Skeletal muscle satellite cell (primary cell): ENCODE results near the gene SH3GL3.

ENCODE experiments used
- H3K27me3 ChIP-seq: 2 replicates; pipeline ENCODE4 v1.7.0; 2013; ENCODE audit warnings: low read length; ENCODE audit not compliant: control insufficient read depth, insufficient read depth
- H3K36me3 ChIP-seq: 2 replicates; pipeline ENCODE4 v1.7.0; 2013; ENCODE audit warnings: mild to moderate bottlenecking, control low read depth, low read length; ENCODE audit not compliant: insufficient read depth
- H3K4me1 ChIP-seq: 2 replicates; pipeline ENCODE4 v1.7.0; 2013; ENCODE audit warnings: low read length; ENCODE audit not compliant: control insufficient read depth, insufficient read depth
- H3K4me2 ChIP-seq: 2 replicates; pipeline ENCODE4 v1.7.0; 2013; ENCODE audit warnings: mild to moderate bottlenecking, low read length
- H3K4me3 ChIP-seq: 2 replicates; pipeline ENCODE4 v1.7.0; 2013; ENCODE audit warnings: low read length
- H3K9ac ChIP-seq: 2 replicates; pipeline ENCODE4 v1.7.0; 2013; ENCODE audit warnings: mild to moderate bottlenecking, low read depth, low read length, moderate library complexity
- H3K9me3 ChIP-seq: replicated peaks from 2 replicates; pipeline ENCODE4 v1.7.0; 2013; ENCODE audit warnings: mild to moderate bottlenecking, control low read depth, low read length

The SH3GL3 gene

GRCh38 chr15:83486363-83486762, 39.2 kb downstream of the SH3GL3 start:
- Histone ChIP-seq H3K27me3 (peaks cover 16% of the 10 kb centered on the region), H3K9me3 (no peaks in the 10 kb centered on the region), H3K4me2 (no peak overlapping the region), H3K9ac (no peak overlapping the region), H3K4me3 (no peak overlapping the region), H3K4me1 (no peaks in the 10 kb centered on the region), H3K36me3 (no peaks in the 10 kb centered on the region)

- Histone ChIP-seq H3K4me2 (no peak overlapping the region), H3K4me1 (no peaks in the 10 kb centered on the region), H3K9me3 (no peaks in the 10 kb centered on the region), H3K4me3 (no peak overlapping the region), H3K9ac (no peak overlapping the region), H3K36me3 (no peaks in the 10 kb centered on the region), H3K27me3 (peaks cover 16% of the 10 kb centered on the region)
These were observed 40.4 kb downstream of the SH3GL3 start for GRCh38 chr15:83487519-83487918.

DNA sequence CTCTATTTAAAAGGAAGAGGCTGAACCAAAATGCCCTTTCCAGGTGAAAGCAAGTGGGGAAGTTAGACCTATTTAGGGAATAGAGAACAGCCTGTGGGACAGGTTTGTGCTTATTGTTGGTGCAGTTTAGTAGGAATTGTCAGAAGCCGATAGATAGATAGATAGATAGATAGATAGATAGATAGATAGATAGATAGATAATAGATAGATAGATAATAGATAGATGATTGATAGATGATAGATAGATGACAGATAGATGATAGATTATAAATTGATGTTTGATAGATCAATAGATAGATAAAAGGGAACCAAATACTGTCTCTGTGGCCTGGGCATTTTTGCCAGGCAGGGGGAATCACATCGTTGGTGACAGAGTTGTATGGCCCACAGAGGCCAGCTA, 42.5 kb downstream of the SH3GL3 start:
- Histone ChIP-seq H3K9me3 (no peaks in the 10 kb centered on the region), H3K27me3 (peaks cover 16% of the 10 kb centered on the region), H3K36me3 (no peaks in the 10 kb centered on the region), H3K4me3 (no peak overlapping the region), H3K4me1 (no peaks in the 10 kb centered on the region), H3K4me2 (no peak overlapping the region), H3K9ac (no peak overlapping the region)

DNA sequence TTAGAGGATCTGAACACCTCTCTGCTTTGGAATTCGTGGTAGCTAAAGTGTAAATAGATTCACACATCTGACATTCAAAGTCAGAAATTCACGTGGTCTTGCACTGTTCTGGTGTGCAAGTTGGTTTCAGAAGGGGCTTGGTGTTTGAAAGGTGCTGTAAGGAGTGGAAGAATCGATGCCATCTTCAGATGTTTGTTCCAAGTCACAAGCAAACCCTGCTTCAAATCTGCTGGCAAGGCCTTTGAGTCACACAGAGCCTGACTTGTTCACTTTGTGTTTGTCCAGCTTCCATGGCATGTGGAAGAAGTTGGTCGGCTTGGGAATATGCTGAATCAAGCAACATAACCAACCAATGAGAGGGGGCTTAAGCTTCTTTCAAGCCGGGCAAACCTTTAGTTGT, 44.3 kb downstream of the SH3GL3 start:
- Histone ChIP-seq H3K9me3 (no peaks in the 10 kb centered on the region), H3K4me2 (no peak overlapping the region), H3K4me1 (no peaks in the 10 kb centered on the region), H3K36me3 (no peaks in the 10 kb centered on the region), H3K9ac (no peak overlapping the region), H3K27me3 (peaks cover 16% of the 10 kb centered on the region), H3K4me3 (no peak overlapping the region)

- H3K4me1 ChIP-seq, result no peaks in the 10 kb centered on the region
- no peak overlapping the region for H3K4me3 ChIP-seq
- H3K4me2 ChIP-seq, result no peak overlapping the region
- no peak overlapping the region for H3K9ac ChIP-seq
- no peaks in the 10 kb centered on the region for H3K36me3 ChIP-seq
- H3K9me3 ChIP-seq, result no peaks in the 10 kb centered on the region
- no peaks in the 10 kb centered on the region for H3K27me3 ChIP-seq
These were observed 49.6 kb downstream of the SH3GL3 start for GRCh38 chr15:83496766-83497165.

DNA sequence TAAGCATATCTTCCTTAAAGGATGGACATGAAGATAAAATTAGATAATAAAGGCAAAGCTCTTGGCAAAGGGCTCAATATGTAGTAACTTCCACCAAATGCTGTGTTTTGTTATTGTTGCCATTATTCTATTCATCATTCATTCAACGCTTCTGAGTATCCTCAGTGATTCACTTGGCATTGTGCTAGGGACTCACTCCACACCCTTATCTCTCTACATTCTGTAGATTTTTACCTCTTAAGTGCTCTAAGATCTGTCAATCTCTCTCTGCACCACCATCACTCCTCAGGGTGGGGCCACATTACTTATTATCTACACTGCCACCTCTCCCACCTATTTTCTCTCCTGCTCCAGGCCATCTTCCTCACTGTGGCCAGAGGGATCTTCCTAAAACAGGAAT, 51.2 kb downstream of the SH3GL3 start:
- Histone ChIP-seq H3K9me3 (no peaks in the 10 kb centered on the region), H3K4me2 (no peak overlapping the region), H3K27me3 (no peaks in the 10 kb centered on the region), H3K4me1 (no peaks in the 10 kb centered on the region), H3K36me3 (no peaks in the 10 kb centered on the region), H3K9ac (no peak overlapping the region), H3K4me3 (no peak overlapping the region)

DNA sequence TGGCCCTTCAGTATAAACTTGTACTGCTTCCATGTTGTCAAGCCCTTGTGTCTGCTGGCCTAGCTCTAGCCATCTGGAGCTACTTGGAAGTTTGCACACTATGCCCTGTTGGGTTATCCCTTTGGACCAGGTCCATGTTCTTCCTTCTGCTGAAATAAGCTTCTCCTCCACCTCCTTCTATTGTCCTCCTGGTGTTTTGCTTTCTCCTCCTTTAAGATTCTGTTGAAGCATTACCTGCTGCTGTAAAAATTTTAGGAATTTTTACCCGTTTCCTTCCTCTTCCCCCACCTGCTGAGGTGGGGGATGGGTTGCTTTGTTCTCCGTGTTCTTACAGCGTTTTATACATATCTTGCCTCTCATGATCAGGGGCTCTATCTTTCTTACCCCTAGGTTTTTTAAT, 51.7 kb downstream of the SH3GL3 start:
- Histone ChIP-seq H3K4me3 (no peak overlapping the region), H3K4me1 (no peaks in the 10 kb centered on the region), H3K27me3 (no peaks in the 10 kb centered on the region)

GRCh38 chr15:83499476-83499875, 52.3 kb downstream of the SH3GL3 start:
- Histone ChIP-seq H3K9me3 (no peaks in the 10 kb centered on the region), H3K4me2 (no peak overlapping the region)

More for the DNA sequence above, 51.7 kb downstream of the SH3GL3 start:
- Histone ChIP-seq H3K36me3 (no peaks in the 10 kb centered on the region), H3K4me2 (no peak overlapping the region), H3K9ac (no peak overlapping the region), H3K9me3 (no peaks in the 10 kb centered on the region)

GRCh38 chr15:83503595-83504364, 56.6 kb downstream of the SH3GL3 start:
- Histone ChIP-seq H3K9me3 (no peaks in the 10 kb centered on the region), H3K9ac (no peak overlapping the region), H3K4me3 (no peak overlapping the region), H3K27me3 (no peaks in the 10 kb centered on the region), H3K4me2 (no peak overlapping the region), H3K36me3 (no peaks in the 10 kb centered on the region), H3K4me1 (no peaks in the 10 kb centered on the region)

More at GRCh38 chr15:83499476-83499875, 52.3 kb downstream of the SH3GL3 start:
- Histone ChIP-seq H3K4me3 (no peak overlapping the region), H3K4me1 (no peaks in the 10 kb centered on the region), H3K9ac (no peak overlapping the region), H3K27me3 (no peaks in the 10 kb centered on the region), H3K36me3 (no peaks in the 10 kb centered on the region)

DNA sequence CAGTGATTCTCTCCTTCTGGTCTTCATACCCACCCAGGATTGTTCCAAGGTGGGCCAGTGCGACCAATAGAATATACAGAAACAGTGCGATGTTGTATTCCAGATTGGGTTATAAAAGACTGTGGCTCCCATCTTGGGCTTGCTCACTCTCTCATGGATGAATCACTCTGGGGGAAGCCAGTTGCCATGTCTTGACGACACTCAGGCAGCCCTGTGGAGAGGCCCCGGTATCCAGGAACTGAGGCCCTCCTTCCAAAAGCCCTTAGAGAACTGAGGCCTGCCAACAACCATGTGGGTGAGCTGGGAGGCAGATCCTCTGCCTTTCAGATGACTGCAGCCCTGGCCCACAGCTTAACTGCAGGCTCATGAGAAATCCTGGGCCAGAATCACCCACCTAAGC, 57.2 kb downstream of the SH3GL3 start:
- no peaks in the 10 kb centered on the region for H3K9me3 ChIP-seq
- no peak overlapping the region for H3K4me2 ChIP-seq
- no peaks in the 10 kb centered on the region for H3K36me3 ChIP-seq
- no peak overlapping the region for H3K9ac ChIP-seq
- no peaks in the 10 kb centered on the region for H3K4me1 ChIP-seq
- no peak overlapping the region for H3K4me3 ChIP-seq
- no peaks in the 10 kb centered on the region for H3K27me3 ChIP-seq

DNA sequence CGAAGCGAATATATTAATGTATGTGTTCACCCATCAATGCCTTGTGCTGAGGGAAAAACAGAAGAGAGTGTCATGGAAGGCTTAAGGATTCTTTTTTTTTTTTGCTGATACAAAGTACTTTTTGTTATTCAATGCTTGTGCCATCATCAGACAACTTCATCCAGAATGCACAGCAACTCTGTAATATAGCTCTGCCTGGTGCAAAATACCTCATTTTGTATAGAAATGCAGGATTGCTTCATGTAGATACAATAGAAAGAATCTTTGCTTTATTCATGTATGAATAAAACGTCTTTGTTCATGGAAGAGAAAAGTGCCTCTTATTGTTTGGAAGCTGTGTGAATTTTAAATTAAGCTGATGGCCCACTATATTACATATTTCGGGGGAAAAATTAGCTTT, 62.9 kb downstream of the SH3GL3 start:
- H3K9ac ChIP-seq, result no peak overlapping the region
- no peak overlapping the region for H3K4me2 ChIP-seq
- H3K27me3 ChIP-seq, result peaks cover 22% of the 10 kb centered on the region
- no peak overlapping the region for H3K4me3 ChIP-seq
- no peaks in the 10 kb centered on the region for H3K36me3 ChIP-seq
- H3K4me1 ChIP-seq, result no peaks in the 10 kb centered on the region
- H3K9me3 ChIP-seq, result no peaks in the 10 kb centered on the region

GRCh38 chr15:83512459-83512858, 65.3 kb downstream of the SH3GL3 start:
- Histone ChIP-seq H3K4me3 (no peak overlapping the region), H3K27me3 (peaks cover 22% of the 10 kb centered on the region), H3K9ac (no peak overlapping the region), H3K4me2 (no peak overlapping the region), H3K36me3 (no peaks in the 10 kb centered on the region), H3K4me1 (no peaks in the 10 kb centered on the region), H3K9me3 (no peaks in the 10 kb centered on the region)
